Measurements from ENCODE around the gene ANTXR1.

ANTXR1 gene

DNA sequence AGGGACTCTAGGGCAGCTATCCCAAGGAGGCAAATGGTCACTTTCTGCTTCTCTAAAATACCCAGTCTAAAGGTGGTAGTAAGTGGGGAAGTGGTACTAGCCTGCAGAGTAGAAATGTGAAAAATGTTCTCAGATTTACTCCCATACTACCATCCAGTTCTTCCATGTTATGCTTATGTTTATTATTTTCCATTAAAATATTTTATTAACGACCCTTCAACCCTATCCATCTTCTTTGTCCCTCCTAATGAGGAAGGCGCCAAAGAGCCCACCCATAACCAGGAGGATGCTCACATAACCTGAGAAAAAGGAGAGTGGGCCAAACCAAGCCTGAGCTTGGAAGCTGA, 153.5 kb downstream of the ANTXR1 start:
- no peak for DNase-seq (ENCODE audit: low read depth)
- no peak overlapping the region for H3K4me3 ChIP-seq (ENCODE audit: low read depth, low read length)
- TF ChIP-seq, protein P1, sequence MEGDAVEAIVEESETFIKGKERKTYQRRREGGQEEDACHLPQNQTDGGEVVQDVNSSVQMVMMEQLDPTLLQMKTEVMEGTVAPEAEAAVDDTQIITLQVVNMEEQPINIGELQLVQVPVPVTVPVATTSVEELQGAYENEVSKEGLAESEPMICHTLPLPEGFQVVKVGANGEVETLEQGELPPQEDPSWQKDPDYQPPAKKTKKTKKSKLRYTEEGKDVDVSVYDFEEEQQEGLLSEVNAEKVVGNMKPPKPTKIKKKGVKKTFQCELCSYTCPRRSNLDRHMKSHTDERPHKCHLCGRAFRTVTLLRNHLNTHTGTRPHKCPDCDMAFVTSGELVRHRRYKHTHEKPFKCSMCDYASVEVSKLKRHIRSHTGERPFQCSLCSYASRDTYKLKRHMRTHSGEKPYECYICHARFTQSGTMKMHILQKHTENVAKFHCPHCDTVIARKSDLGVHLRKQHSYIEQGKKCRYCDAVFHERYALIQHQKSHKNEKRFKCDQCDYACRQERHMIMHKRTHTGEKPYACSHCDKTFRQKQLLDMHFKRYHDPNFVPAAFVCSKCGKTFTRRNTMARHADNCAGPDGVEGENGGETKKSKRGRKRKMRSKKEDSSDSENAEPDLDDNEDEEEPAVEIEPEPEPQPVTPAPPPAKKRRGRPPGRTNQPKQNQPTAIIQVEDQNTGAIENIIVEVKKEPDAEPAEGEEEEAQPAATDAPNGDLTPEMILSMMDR (IDR thresholded peaks at IDR 0.05; ENCODE audit: insufficient read depth, low read depth, low read length, missing control alignments): no peak

DNA sequence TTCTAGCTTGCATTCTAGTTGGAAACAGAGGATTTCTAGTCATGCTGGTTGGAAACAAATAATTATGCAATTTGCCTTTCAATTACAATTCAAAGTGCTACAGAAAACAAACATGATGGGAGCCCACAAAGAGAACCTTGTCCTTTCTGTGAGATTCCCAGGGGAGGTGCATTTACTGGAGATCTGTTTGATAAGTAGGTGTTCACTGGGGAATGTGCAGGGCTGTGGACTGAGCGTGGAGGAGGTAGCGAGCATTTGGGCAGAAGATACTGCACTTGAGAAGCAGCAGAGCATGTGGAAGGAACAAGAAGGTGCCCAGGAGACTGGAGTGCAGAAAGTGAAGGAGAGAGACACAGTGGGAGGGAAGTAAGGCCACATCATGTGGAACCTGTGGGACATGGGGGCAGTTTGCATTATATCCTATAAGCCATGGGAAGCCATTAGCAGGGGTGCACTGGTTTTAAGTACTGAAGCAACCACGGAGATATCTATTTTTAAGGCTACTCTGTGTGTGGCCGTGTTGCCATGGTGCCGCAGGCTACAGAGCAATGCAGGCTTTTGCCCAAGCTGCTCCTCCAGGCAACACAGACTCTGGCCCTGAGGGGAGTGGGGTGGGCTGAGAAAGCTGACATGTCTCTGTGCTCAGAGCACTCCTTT, 154.0 kb downstream of the ANTXR1 start:
- no peak overlapping the region for H3K4me3 ChIP-seq (ENCODE audit: low read depth, low read length)
- DNase-seq (ENCODE audit: low read depth): no peak
- TF ChIP-seq, protein P1 (IDR thresholded peaks at IDR 0.05; ENCODE audit: insufficient read depth, low read depth, low read length, missing control alignments): no peak

DNA sequence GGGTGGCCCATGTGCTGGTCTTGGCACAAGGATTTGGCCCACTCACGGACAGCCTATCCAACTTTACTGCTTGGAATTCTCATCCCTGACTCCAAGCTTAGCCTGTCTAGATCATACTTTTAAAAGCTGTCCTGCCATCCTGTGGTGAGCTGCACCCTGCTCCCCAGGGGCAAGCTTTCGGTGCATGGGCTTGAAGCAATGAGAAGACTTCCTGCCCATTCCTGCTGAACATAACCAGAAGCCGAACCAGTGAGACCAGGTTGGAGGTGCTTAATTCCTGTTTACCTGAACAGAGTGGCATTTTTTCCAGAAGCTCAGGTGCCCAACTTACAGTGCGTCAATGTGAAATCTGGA, 154.5 kb downstream of the ANTXR1 start:
- TF ChIP-seq, protein P1 (IDR thresholded peaks at IDR 0.05; ENCODE audit: insufficient read depth, low read depth, low read length, missing control alignments): no peak
- DNase-seq (ENCODE audit: low read depth): no peak

DNA sequence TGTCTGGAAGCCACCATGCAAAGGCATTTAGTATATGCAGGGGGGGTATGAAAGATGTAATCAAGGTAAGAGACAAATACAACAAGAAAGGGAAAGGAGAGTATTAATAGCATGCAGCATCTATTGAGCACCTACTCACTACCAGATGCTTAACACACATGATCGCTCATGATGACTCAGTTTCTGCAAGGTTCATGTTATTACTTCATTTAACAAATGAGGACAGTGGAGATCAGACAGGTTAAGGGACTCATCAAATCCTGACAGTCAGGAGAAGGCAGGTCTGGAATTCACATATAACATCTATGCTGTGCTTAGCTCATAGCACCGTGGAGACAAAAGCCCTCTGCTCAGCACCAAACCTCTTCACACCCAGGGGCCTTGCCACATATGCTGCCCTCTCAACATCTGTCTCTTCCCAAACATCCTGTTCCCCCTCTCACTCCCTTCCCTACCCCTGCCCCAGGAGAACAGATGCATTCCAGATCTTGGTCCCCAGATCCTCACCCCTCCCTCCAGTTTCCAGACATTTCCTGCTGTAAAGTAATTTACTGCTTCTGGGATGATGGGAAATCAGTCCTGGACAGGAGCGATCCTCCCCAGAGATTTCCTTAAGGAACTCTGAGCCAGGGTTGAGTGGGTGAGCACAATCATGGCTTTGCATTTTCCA, 155.3 kb downstream of the ANTXR1 start:
- TF ChIP-seq, protein P1 (IDR thresholded peaks at IDR 0.05; ENCODE audit: insufficient read depth, low read depth, low read length, missing control alignments): no peak
- H3K4me3 ChIP-seq (ENCODE audit: low read depth, low read length): no peak overlapping the region
- no peak for DNase-seq (ENCODE audit: low read depth)

More for the DNA sequence above, 154.5 kb downstream of the ANTXR1 start:
- no peak overlapping the region for H3K4me3 ChIP-seq (ENCODE audit: low read depth, low read length)

DNA sequence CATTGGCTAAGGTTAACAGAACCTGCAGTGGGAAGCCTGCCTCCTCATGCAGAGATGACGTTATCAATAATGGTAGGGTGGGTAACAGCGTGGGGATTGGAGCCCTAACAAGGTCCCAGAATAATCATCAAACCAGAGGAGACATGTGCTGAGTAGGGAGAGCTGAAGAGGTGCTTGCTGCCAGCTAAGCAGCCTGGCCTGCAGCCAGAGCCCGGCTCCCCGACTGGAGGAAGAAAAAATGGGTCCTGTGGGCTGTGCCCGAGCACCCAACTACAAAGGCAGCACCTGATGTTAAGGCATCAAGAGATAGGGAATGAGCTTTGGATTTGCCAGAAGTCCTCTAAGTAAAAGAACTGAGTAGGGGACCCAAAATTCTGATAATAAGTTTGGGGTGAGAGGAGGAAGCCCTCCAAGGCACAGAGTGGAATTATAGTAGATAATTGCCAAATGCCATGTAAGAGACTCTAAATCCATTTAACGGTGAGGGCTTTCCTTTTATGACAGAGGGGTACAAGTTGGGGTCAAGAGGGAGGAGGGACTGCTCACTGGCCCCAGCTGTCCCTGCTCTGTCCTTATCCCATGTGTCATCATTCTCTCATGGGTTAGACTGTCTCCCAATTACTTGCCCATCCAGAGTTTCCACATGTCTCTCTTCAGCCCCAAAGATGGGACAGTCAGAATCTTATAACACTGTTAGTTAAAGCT, 156.1 kb downstream of the ANTXR1 start:
- H3K4me3 ChIP-seq (ENCODE audit: low read depth, low read length): no peak overlapping the region
- no peak for DNase-seq (ENCODE audit: low read depth)
- TF ChIP-seq, protein P1 (IDR thresholded peaks at IDR 0.05; ENCODE audit: insufficient read depth, low read depth, low read length, missing control alignments): no peak

DNA sequence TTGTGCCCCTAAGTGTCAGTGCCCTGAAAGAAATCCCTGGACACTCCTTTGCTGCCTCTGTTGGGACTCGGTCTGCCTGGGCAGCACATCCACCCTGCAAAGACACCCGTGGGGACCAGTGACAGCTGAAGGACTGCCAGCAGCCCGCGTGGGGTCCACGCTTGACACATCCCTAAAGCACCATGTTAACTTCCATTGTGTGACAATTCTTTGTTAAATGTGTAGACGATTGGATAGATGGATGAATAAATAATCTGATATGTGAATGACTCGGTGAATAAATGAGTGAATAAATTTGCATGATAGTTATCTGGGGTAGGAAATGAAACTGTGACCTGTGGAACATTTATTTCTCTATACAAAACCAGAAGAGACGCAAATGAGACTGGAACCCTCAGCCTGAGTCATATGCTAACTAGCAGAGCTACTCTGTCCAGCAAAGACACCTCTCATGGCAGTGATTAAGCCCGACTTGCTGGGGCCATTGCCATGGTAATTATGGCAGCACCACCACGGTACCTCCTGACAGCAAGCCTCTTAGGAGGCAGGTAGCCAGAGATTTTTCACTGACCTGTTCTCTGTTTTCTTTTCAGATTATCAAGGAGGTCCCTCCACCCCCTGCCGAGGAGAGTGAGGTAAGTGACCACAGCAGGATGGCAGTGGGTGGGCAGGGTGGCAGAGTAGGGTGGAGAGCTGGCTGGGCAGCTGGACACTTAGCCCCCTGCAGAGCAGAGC, 156.8 kb downstream of the ANTXR1 start:
- peak; percentile 41 for DNase-seq (ENCODE audit: low read depth)
- no peak overlapping the region for H3K4me3 ChIP-seq (ENCODE audit: low read depth, low read length)
- TF ChIP-seq, protein P1 (IDR thresholded peaks at IDR 0.05; ENCODE audit: insufficient read depth, low read depth, low read length, missing control alignments): no peak

Data from GM12865 (cell line).